AG10803 (cell line): ENCODE data around the gene ADPRHL1.

Experiments used
- DNase-seq: peaks from one replicate; pipeline ENCODE4 v3.0.0; 2010; ENCODE audit warnings: low read depth
- H3K4me3 ChIP-seq: 2 replicates; pipeline ENCODE4 v1.5.1; 2011; ENCODE audit warnings: mild to moderate bottlenecking, low read length, control low read depth
- CTCF ChIP-seq: conservative IDR thresholded peaks from 2 replicates; pipeline ENCODE4 v1.5.1; 2011; ENCODE audit warnings: mild to moderate bottlenecking, low read length, control low read depth, inconsistent platforms

The ADPRHL1 gene

GRCh38 chr13:113356596-113356995 lies 96.7 kb downstream of the ADPRHL1 start:
- no peak overlapping the region for H3K4me3 ChIP-seq
- no peak for DNase-seq
- no peak for TF ChIP-seq CTCF

GRCh38 chr13:113355621-113356020 lies 97.7 kb downstream of the ADPRHL1 start:
- no peak for DNase-seq
- no peak overlapping the region for H3K4me3 ChIP-seq
- TF ChIP-seq CTCF: no peak

- no peak for TF ChIP-seq CTCF
- no peak for DNase-seq
These were observed 98.3 kb downstream of the ADPRHL1 start for GRCh38 chr13:113354831-113355610.

GRCh38 chr13:113353254-113353653 lies 100.0 kb downstream of the ADPRHL1 start:
- no peak for DNase-seq
- TF ChIP-seq CTCF: no peak
- no peak overlapping the region for H3K4me3 ChIP-seq

More at GRCh38 chr13:113354831-113355610, 98.3 kb downstream of the ADPRHL1 start:
- no peak overlapping the region for H3K4me3 ChIP-seq

GRCh38 chr13:113351514-113352026 lies 101.7 kb downstream of the ADPRHL1 start:
- no peak overlapping the region for H3K4me3 ChIP-seq
- TF ChIP-seq CTCF: no peak
- no peak for DNase-seq

- DNase-seq: no peak
- TF ChIP-seq CTCF: no peak
- H3K4me3 ChIP-seq: no peak overlapping the region
These were observed 102.4 kb downstream of the ADPRHL1 start for GRCh38 chr13:113350938-113351335.
